H9 (cell line): ENCODE results near the gene ROBO1. TPM values are rescaled to one million over a fixed set of nuclear protein-coding genes. Genes with fewer than 3 reads are reported as not detected.

Experiments used
- DNase-seq: peaks from one replicate; pipeline ENCODE4 v3.0.0-alpha.2; 2017
- H2AFZ ChIP-seq: one replicate; pipeline ENCODE4 v1.6.1; 2013; ENCODE audit warnings: mild to moderate bottlenecking, low read length, control low read depth, moderate library complexity
- H2AK5ac ChIP-seq: 2 replicates; pipeline ENCODE4 v1.6.1; 2013; ENCODE audit warnings: low read length, control low read depth, mixed read lengths; ENCODE audit not compliant: insufficient read length
- H2BK120ac ChIP-seq: one replicate; pipeline ENCODE4 v1.6.1; 2013; ENCODE audit warnings: low read depth, mild to moderate bottlenecking, low read length, control low read depth, inconsistent platforms; ENCODE audit not compliant: poor library complexity, severe bottlenecking
- H2BK12ac ChIP-seq: 2 replicates; pipeline ENCODE4 v1.6.1; 2013; ENCODE audit warnings: low read length, control low read depth, mixed read lengths, low read depth; ENCODE audit not compliant: insufficient read length
- H2BK15ac ChIP-seq: 2 replicates; pipeline ENCODE4 v1.6.1; 2013; ENCODE audit warnings: low read depth, low read length, control low read depth
- H2BK20ac ChIP-seq: one replicate; pipeline ENCODE4 v1.6.1; 2013; ENCODE audit warnings: low read depth, mild to moderate bottlenecking, low read length, control low read depth, inconsistent platforms; ENCODE audit not compliant: poor library complexity, severe bottlenecking
- H2BK5ac ChIP-seq: 2 replicates; pipeline ENCODE4 v1.6.1; 2013; ENCODE audit warnings: low read length, control low read depth, mixed read lengths; ENCODE audit not compliant: insufficient read length
- H3K14ac ChIP-seq: 2 replicates; pipeline ENCODE4 v1.6.1; 2013; ENCODE audit warnings: low read length, control low read depth; ENCODE audit not compliant: insufficient read depth
- H3K18ac ChIP-seq: 2 replicates; pipeline ENCODE4 v1.6.1; 2013; ENCODE audit warnings: low read depth, mild to moderate bottlenecking, mixed read lengths, low read length, control low read depth; ENCODE audit not compliant: insufficient read length
- H3K23ac ChIP-seq: 2 replicates; pipeline ENCODE4 v1.6.1; 2013; ENCODE audit warnings: low read length, control low read depth, mixed read lengths, low read depth; ENCODE audit not compliant: insufficient read length
- H3K23me2 ChIP-seq: 2 replicates; pipeline ENCODE4 v1.6.1; 2013; ENCODE audit warnings: low read depth, mild to moderate bottlenecking, mixed read lengths, low read length, control low read depth; ENCODE audit not compliant: insufficient read length, poor library complexity, severe bottlenecking
- H3K27ac ChIP-seq: 2 replicates; pipeline ENCODE4 v1.5.1; 2013; ENCODE audit warnings: low read length, control low read depth, mixed read lengths, low read depth; ENCODE audit not compliant: insufficient read length
- H3K27me3 ChIP-seq: 2 replicates; pipeline ENCODE4 v1.6.1; 2013; ENCODE audit warnings: low read length, control low read depth, inconsistent platforms; ENCODE audit not compliant: insufficient read depth
- H3K4ac ChIP-seq: 2 replicates; pipeline ENCODE4 v1.6.1; 2013; ENCODE audit warnings: low read depth, mild to moderate bottlenecking, control low read depth, inconsistent platforms, low read length, moderate library complexity
- H3K4me1 ChIP-seq: 2 replicates; pipeline ENCODE4 v1.6.1; 2013; ENCODE audit warnings: low read length, control low read depth, inconsistent platforms; ENCODE audit not compliant: insufficient read depth
- H3K4me2 ChIP-seq: 2 replicates; pipeline ENCODE4 v1.6.1; 2013; ENCODE audit warnings: low read length, control low read depth, mixed read lengths; ENCODE audit not compliant: insufficient read length, insufficient read depth
- H3K56ac ChIP-seq: 2 replicates; pipeline ENCODE4 v1.6.1; 2013; ENCODE audit warnings: low read depth, mild to moderate bottlenecking, mixed read lengths, low read length, control low read depth; ENCODE audit not compliant: insufficient read length
- H3K79me1 ChIP-seq: 2 replicates; pipeline ENCODE4 v1.6.1; 2013; ENCODE audit warnings: low read depth, mild to moderate bottlenecking, moderate library complexity, low read length, control low read depth, inconsistent platforms; ENCODE audit not compliant: insufficient read depth, poor library complexity, severe bottlenecking
- H3K79me2 ChIP-seq: 2 replicates; pipeline ENCODE4 v1.6.1; 2013; ENCODE audit warnings: low read length, control low read depth, inconsistent platforms; ENCODE audit not compliant: insufficient read depth
- H3K9ac ChIP-seq: 2 replicates; pipeline ENCODE4 v1.6.1; 2013; ENCODE audit warnings: low read length, control low read depth, mixed read lengths; ENCODE audit not compliant: insufficient read length; ENCODE audit errors: extremely low read depth
- H3K9me3 ChIP-seq: one replicate; pipeline ENCODE4 v1.6.1; 2013; ENCODE audit warnings: low read depth, low read length, inconsistent platforms; ENCODE audit not compliant: control insufficient read depth
- H3T11ph ChIP-seq: one replicate; pipeline ENCODE4 v1.6.1; 2013; ENCODE audit warnings: mild to moderate bottlenecking, low read length, control low read depth, inconsistent platforms
- H4K20me1 ChIP-seq: one replicate; pipeline ENCODE4 v1.6.1; 2013; ENCODE audit not compliant: control insufficient read depth, insufficient read length, insufficient read depth
- H4K5ac ChIP-seq: 2 replicates; pipeline ENCODE4 v1.6.1; 2013; ENCODE audit warnings: low read depth, mild to moderate bottlenecking, mixed read lengths, low read length, control low read depth; ENCODE audit not compliant: insufficient read length
- H4K8ac ChIP-seq: replicated peaks from 2 replicates; pipeline ENCODE4 v1.6.1; 2013; ENCODE audit warnings: low read length, control low read depth, mixed read lengths, low read depth; ENCODE audit not compliant: insufficient read length
- H4K91ac ChIP-seq: 2 replicates; pipeline ENCODE4 v1.6.1; 2013; ENCODE audit warnings: low read depth, mild to moderate bottlenecking, moderate library complexity, mixed read lengths, low read length, control low read depth; ENCODE audit not compliant: insufficient read length
- H3K27ac Mint-ChIP-seq, 3 experiments: 2 replicates in 2 of 3; 3 replicates in 1 of 3; pipeline ENCODE4 v1.8.0; 2020 to 2021; ENCODE audit warnings: mixed read lengths in 3 of 3, mild to moderate bottlenecking in 1 of 3, moderate library complexity in 1 of 3
- H3K27me3 Mint-ChIP-seq: 2 replicates; pipeline ENCODE4 v1.8.0; 2021; ENCODE audit warnings: low read depth, mild to moderate bottlenecking, moderate library complexity, mixed read lengths
- H3K36me3 Mint-ChIP-seq, 3 experiments: 2 replicates in 2 of 3; 3 replicates in 1 of 3; pipeline ENCODE4 v1.8.0; 2020 to 2021; ENCODE audit warnings: low read depth in 3 of 3, mixed read lengths in 3 of 3; ENCODE audit not compliant: insufficient read depth in 1 of 3
- H3K4me1 Mint-ChIP-seq, 2 experiments: 2 replicates each; pipeline ENCODE4 v1.8.0; 2020; ENCODE audit warnings: mixed read lengths in 2 of 2
- H3K4me3 Mint-ChIP-seq, 2 experiments: 2 replicates in 1 of 2; 3 replicates in 1 of 2; pipeline ENCODE4 v1.8.0; 2020 to 2021; ENCODE audit warnings: mild to moderate bottlenecking in 2 of 2, mixed read lengths in 2 of 2, moderate library complexity in 1 of 2
- H3K9me3 Mint-ChIP-seq, 2 experiments: 2 replicates in 1 of 2; 3 replicates in 1 of 2; pipeline ENCODE4 v1.8.0; 2020; ENCODE audit warnings: mild to moderate bottlenecking in 2 of 2, mixed read lengths in 2 of 2, moderate library complexity in 1 of 2
- WGBS: extraction: QIAGEN DNeasy Blood & Tissue Kit; methylation state at CpG from one replicate; pipeline ENCODE4 v1.1.7; 2013; ENCODE audit warnings: missing lambda C conversion rate, low lambda C conversion rate, mixed read lengths; ENCODE audit not compliant: insufficient read length; ENCODE audit errors: extremely low coverage; 5-methylcytosine and 5-hydroxymethylcytosine counted together
- total RNA-seq: library from RNA; stranded (reverse); gene quantifications from 2 replicates; pipeline ENCODE4 v1.2.1, GENCODE V29; 2021
- TF ChIP-seq, protein P1 (sequence below): fragments of 200-600 bp; sonication (generic); conservative IDR thresholded peaks from 3 replicates; pipeline ENCODE4 v1.8.0; 2021; ENCODE audit warnings: antibody characterized with exemption, mild to moderate bottlenecking

The ROBO1 gene
- total RNA-seq, 1 experiment from 2014 or later = 62.7 TPM

DNA sequence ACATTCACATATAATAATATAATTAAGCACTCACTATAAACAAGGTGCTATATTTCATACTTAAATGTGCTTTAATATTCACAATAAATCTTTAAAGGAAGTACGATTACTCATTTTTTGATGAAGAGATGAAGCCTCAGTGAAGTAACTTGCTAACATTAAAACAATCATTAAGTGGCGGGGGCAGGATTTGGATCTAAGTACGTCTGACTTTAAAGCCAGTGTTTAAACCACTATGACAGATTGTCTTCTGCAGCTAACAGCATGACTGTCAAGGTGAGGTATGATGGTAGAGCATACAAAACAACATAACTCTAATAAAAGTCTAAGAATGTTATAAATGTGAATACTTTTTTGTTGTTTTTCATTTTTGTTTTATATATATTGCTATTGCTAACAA lies 862.1 kb downstream of the ROBO1 start:
- H3K56ac ChIP-seq = no peak overlapping the region
- no peak overlapping the region for H2BK20ac ChIP-seq
- H3K27ac ChIP-seq = no peak overlapping the region
- Mint-ChIP-seq H3K9me3 (no peaks in the 10 kb centered on the region), H3K27ac (no peak overlapping the region), H3K4me3 (no peak overlapping the region), H3K27me3 (no peaks in the 10 kb centered on the region), H3K4me1 (peaks cover 7 to 9% of the 10 kb centered on the region in 2 experiments), H3K36me3 (peaks cover 0 to 4% (median 0%) of the 10 kb centered on the region in 3 experiments; a peak in 1 of 7 replicates)
- no peak overlapping the region for H2AK5ac ChIP-seq
- H3K14ac ChIP-seq = no peak overlapping the region
- H4K91ac ChIP-seq = no peak overlapping the region
- H2BK12ac ChIP-seq = no peak overlapping the region
- no peak for DNase-seq
- H3K9ac ChIP-seq = no peak overlapping the region
- no peak overlapping the region for H2BK5ac ChIP-seq
- H3K23ac ChIP-seq = no peak overlapping the region
- H4K5ac ChIP-seq = no peak overlapping the region
- H3K27me3 ChIP-seq = no peaks in the 10 kb centered on the region
- H3K23me2 ChIP-seq = no peaks in the 10 kb centered on the region
- H3T11ph ChIP-seq = no peak overlapping the region
- H2AFZ ChIP-seq = no peak overlapping the region
- no peak overlapping the region for H3K4me2 ChIP-seq
- H4K8ac ChIP-seq = no peak overlapping the region
- H3K18ac ChIP-seq = no peak overlapping the region
- no CpG with 5 or more reads among the region's 3 CpGs for WGBS
- no peaks in the 10 kb centered on the region for H3K4me1 ChIP-seq
- H4K20me1 ChIP-seq = no peaks in the 10 kb centered on the region
- no peak overlapping the region for H2BK120ac ChIP-seq
- no peak overlapping the region for H3K4ac ChIP-seq
- no peaks in the 10 kb centered on the region for H3K9me3 ChIP-seq
- H3K79me1 ChIP-seq = peaks cover 3% of the 10 kb centered on the region
- no peak overlapping the region for H2BK15ac ChIP-seq
- H3K79me2 ChIP-seq = no peaks in the 10 kb centered on the region; the same call in 1 of the 2 replicates
- TF ChIP-seq, protein P1, sequence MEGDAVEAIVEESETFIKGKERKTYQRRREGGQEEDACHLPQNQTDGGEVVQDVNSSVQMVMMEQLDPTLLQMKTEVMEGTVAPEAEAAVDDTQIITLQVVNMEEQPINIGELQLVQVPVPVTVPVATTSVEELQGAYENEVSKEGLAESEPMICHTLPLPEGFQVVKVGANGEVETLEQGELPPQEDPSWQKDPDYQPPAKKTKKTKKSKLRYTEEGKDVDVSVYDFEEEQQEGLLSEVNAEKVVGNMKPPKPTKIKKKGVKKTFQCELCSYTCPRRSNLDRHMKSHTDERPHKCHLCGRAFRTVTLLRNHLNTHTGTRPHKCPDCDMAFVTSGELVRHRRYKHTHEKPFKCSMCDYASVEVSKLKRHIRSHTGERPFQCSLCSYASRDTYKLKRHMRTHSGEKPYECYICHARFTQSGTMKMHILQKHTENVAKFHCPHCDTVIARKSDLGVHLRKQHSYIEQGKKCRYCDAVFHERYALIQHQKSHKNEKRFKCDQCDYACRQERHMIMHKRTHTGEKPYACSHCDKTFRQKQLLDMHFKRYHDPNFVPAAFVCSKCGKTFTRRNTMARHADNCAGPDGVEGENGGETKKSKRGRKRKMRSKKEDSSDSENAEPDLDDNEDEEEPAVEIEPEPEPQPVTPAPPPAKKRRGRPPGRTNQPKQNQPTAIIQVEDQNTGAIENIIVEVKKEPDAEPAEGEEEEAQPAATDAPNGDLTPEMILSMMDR = no peak
